HepG2 (cell line): Measurements from ENCODE around the gene PCGF3. TPM values are rescaled to one million over a fixed set of nuclear protein-coding genes. Genes with fewer than 3 reads are reported as not detected.

ENCODE experiments used
- AHR ChIP-seq: IDR thresholded peaks from 2 replicates; pipeline ENCODE4 v1.6.1; 2018; ENCODE audit warnings: missing genetic modification reagents, missing compliant biosample characterization
- AKAP8 ChIP-seq: sonication (generic); formaldehyde crosslinking; IDR thresholded peaks from 2 replicates; pipeline ENCODE4 v1.5.1; 2020; ENCODE audit warnings: mild to moderate bottlenecking, missing genetic modification reagents
- BCL6 ChIP-seq: IDR thresholded peaks from 2 replicates; pipeline ENCODE4 v1.6.1; 2016; ENCODE audit warnings: missing genetic modification reagents, missing compliant biosample characterization
- CENPX ChIP-seq: sonication (generic); formaldehyde crosslinking; IDR thresholded peaks from 2 replicates; pipeline ENCODE4 v1.9.0; 2021; ENCODE audit warnings: mild to moderate bottlenecking, missing genetic modification reagents, moderate library complexity
- ELK4 ChIP-seq: sonication (generic); formaldehyde crosslinking; IDR thresholded peaks from 2 replicates; pipeline ENCODE4 v1.9.0; 2021; ENCODE audit warnings: missing genetic modification reagents, borderline replicate concordance
- FOXC1 ChIP-seq: sonication (generic); formaldehyde crosslinking; IDR thresholded peaks from 2 replicates; pipeline ENCODE4 v1.8.0; 2022; ENCODE audit warnings: mild to moderate bottlenecking, missing genetic modification reagents, borderline replicate concordance
- HNRNPUL1 ChIP-seq: fragments of 200-400 bp; formaldehyde crosslinking; IDR thresholded peaks from 2 replicates; pipeline ENCODE4 v1.6.1; 2017; ENCODE audit warnings: low read depth, mild to moderate bottlenecking, low read length, moderate library complexity
- HOXD1 ChIP-seq: sonication (generic); formaldehyde crosslinking; IDR thresholded peaks from 2 replicates; pipeline ENCODE4 v1.5.0; 2020; ENCODE audit warnings: missing genetic modification reagents
- IRF1 ChIP-seq: sonication (generic); formaldehyde crosslinking; IDR thresholded peaks from 2 replicates; pipeline ENCODE4 v1.4.0; 2020; ENCODE audit warnings: low read depth, mild to moderate bottlenecking, missing genetic modification reagents
- ISL2 ChIP-seq: sonication (generic); formaldehyde crosslinking; IDR thresholded peaks from 2 replicates; pipeline ENCODE4 v1.5.0; 2020; ENCODE audit warnings: missing genetic modification reagents
- ONECUT2 ChIP-seq: sonication (generic); formaldehyde crosslinking; IDR thresholded peaks from 2 replicates; pipeline ENCODE4 v1.4.0; 2020; ENCODE audit warnings: missing genetic modification reagents
- SKI ChIP-seq: fragments of 450-650 bp; IDR thresholded peaks from one replicate; pipeline ENCODE4 v1.6.1; 2018; ENCODE audit warnings: mild to moderate bottlenecking; ENCODE audit not compliant: partially characterized antibody
- SOX5 ChIP-seq: IDR thresholded peaks from 2 replicates; pipeline ENCODE4 v1.6.1; 2016; ENCODE audit warnings: borderline replicate concordance
- SP1 ChIP-seq, 2 experiments: fragments of 450-650 bp in 1 of 2; sonication (generic) in 1 of 2; formaldehyde crosslinking in 1 of 2; IDR thresholded peaks; 2 replicates each; pipeline versions ENCODE4 v1.4.0 to v1.6.1; 2016 to 2020; ENCODE audit warnings: missing genetic modification reagents in 1 of 2
- SP4 ChIP-seq: sonication (generic); formaldehyde crosslinking; IDR thresholded peaks from 2 replicates; pipeline ENCODE4 v1.8.1; 2023; ENCODE audit warnings: mild to moderate bottlenecking, missing genetic modification reagents
- SRSF9 ChIP-seq: fragments of 200-400 bp; formaldehyde crosslinking; IDR thresholded peaks from 2 replicates; pipeline ENCODE4 v1.6.1; 2018; ENCODE audit warnings: borderline replicate concordance, mild to moderate bottlenecking, low read depth, low read length; ENCODE audit not compliant: insufficient read depth, poor library complexity, severe bottlenecking
- THRA ChIP-seq: sonication (generic); formaldehyde crosslinking; IDR thresholded peaks from 2 replicates; pipeline ENCODE4 v1.4.0; 2020; ENCODE audit warnings: missing genetic modification reagents, borderline replicate concordance
- ZHX1 ChIP-seq: sonication (generic); formaldehyde crosslinking; IDR thresholded peaks from 2 replicates; pipeline ENCODE4 v1.8.1; 2022; ENCODE audit warnings: low read depth, mild to moderate bottlenecking, missing genetic modification reagents
- ZMYM3 ChIP-seq: sonication (generic); formaldehyde crosslinking; IDR thresholded peaks from 2 replicates; pipeline ENCODE4 v1.5.1; 2020; ENCODE audit warnings: mild to moderate bottlenecking, missing genetic modification reagents
- ZNF441 ChIP-seq: sonication (generic); formaldehyde crosslinking; IDR thresholded peaks from 2 replicates; pipeline ENCODE4 v1.7.0; 2021; ENCODE audit warnings: missing genetic modification reagents, borderline replicate concordance
- ZNF484 ChIP-seq: sonication (generic); formaldehyde crosslinking; IDR thresholded peaks from 2 replicates; pipeline ENCODE4 v1.5.1; 2020; ENCODE audit warnings: mild to moderate bottlenecking, low read depth, missing genetic modification reagents, borderline replicate concordance
- ZNF562 ChIP-seq: sonication (generic); formaldehyde crosslinking; IDR thresholded peaks from 2 replicates; pipeline ENCODE4 v1.8.0; 2022; ENCODE audit warnings: missing genetic modification reagents, borderline replicate concordance
- ZNF850 ChIP-seq: sonication (generic); formaldehyde crosslinking; conservative IDR thresholded peaks from 2 replicates; pipeline ENCODE4 v1.9.0; 2021; ENCODE audit warnings: mild to moderate bottlenecking, missing genetic modification reagents
- polyA plus RNA-seq, 8 experiments: library from polyadenylated mRNA; depleted of rRNA in 3 of 8; stranded (reverse) in 7 of 8; unstranded in 1 of 8; fragments of >200 nt; fragmentation: Illumina TruSeq in 4 of 8; extraction: Trizol in 4 of 8; gene quantifications; 2 replicates each; pipeline versions ENCODE4 v1.2.1 to v1.2.3, GENCODE V29; 2011 to 2016; ENCODE audit warnings: low read depth in 4 of 8, missing spikeins in 1 of 8, mixed read lengths in 1 of 8; ENCODE audit not compliant: insufficient read depth in 1 of 8
- total RNA-seq, 5 experiments: library from RNA; depleted of rRNA; stranded (reverse); fragments of >200 nt; fragmentation: Illumina TruSeq; extraction: Trizol; gene quantifications; 2 replicates each; pipeline ENCODE4 v1.2.3, GENCODE V29; 2016; ENCODE audit warnings: low read depth in 1 of 5

Gene PCGF3
- total and polyA plus RNA-seq, 2 of the 13 experiments (the other 11 are each of a cell fraction or from before 2014, with no cell fraction given), result 28.6 to 66.2 TPM

GRCh38 chr4:687048-687970 lies 18.3 kb upstream of the PCGF3 start (continued):
- TF ChIP-seq ZHX1 (CRISPR knock-in tag) (no peak), ZNF484 (CRISPR knock-in tag) (no peak), SOX5 (CRISPR knock-in tag) (peak; percentile 18; the same call in 1 of the 2 replicates), ZMYM3 (no peak), ZNF850 (no peak), ISL2 (CRISPR knock-in tag) (0 out of 2 replicates have a peak, but pooled peaks have one; percentile 24), ONECUT2 (no peak), IRF1 (CRISPR knock-in tag) (no peak), ELK4 (no peak), BCL6 (CRISPR knock-in tag) (0 out of 2 replicates have a peak, but pooled peaks have one; percentile 2), ZNF441 (CRISPR knock-in tag) (no peak), AHR (CRISPR knock-in tag) (no peak), SP4 (CRISPR knock-in tag) (0 out of 2 replicates have a peak, but pooled peaks have one; percentile 32), SP1 (IDR thresholded peaks at IDR 0.05) (no peak), SP1 (CRISPR knock-in tag; IDR thresholded peaks at IDR 0.05) (no peak), CENPX (CRISPR knock-in tag) (no peak), SKI (peak; percentile 60), FOXC1 (CRISPR knock-in tag) (peak; percentile 52; the same call in 1 of the 2 replicates), ZNF562 (CRISPR knock-in tag) (no peak), THRA (CRISPR knock-in tag) (peak; percentile 92), SRSF9 (no peak), HOXD1 (CRISPR knock-in tag) (no peak), AKAP8 (CRISPR knock-in tag) (no peak), HNRNPUL1 (no peak)
